Retinal pigment epithelial cell (primary cell): ENCODE data around the gene NTF4.
A peak's percentile ranks its signal among the peaks of the same experiment; 100 is the strongest.
"Not testable (repeated sequence)": the region's sequence is repeated elsewhere in the genome, so short reads cannot be mapped to it uniquely, and the experiment has no call there.

Experiments used
- DNase-seq: peaks from one replicate; pipeline ENCODE4 v3.0.0-alpha.2; 2010; ENCODE audit warnings: low read depth
- H3K4me3 ChIP-seq: 2 replicates; pipeline ENCODE4 v1.5.1; 2011; ENCODE audit warnings: mild to moderate bottlenecking, low read length, control low read depth, moderate library complexity
- TF ChIP-seq, protein P1 (sequence below): conservative IDR thresholded peaks from 2 replicates; pipeline ENCODE4 v1.5.1; 2011; ENCODE audit warnings: low read depth, low read length, control low read depth, inconsistent platforms

Gene NTF4

DNA sequence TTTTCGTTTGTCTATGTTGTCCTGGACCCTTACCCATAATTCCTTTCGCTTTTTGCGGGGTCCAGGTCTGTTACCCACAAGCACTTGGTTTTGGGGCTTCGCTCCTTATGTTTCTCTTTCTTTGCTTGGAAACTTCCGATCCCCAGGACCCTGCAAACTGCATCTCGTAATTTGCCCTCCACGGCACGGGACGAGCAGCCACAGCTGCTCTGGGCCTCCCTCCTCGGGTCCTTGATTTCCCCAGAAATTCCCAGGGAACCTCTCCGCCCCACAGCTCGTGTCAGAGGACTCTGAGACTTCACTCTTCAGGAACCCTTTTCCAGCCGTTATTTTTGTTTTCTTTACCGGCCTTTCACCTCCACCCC, 21.2 kb upstream of the NTF4 start:
- peak overlapping the region; percentile 92 for H3K4me3 ChIP-seq
- DNase-seq, result no peak
- TF ChIP-seq, protein P1, sequence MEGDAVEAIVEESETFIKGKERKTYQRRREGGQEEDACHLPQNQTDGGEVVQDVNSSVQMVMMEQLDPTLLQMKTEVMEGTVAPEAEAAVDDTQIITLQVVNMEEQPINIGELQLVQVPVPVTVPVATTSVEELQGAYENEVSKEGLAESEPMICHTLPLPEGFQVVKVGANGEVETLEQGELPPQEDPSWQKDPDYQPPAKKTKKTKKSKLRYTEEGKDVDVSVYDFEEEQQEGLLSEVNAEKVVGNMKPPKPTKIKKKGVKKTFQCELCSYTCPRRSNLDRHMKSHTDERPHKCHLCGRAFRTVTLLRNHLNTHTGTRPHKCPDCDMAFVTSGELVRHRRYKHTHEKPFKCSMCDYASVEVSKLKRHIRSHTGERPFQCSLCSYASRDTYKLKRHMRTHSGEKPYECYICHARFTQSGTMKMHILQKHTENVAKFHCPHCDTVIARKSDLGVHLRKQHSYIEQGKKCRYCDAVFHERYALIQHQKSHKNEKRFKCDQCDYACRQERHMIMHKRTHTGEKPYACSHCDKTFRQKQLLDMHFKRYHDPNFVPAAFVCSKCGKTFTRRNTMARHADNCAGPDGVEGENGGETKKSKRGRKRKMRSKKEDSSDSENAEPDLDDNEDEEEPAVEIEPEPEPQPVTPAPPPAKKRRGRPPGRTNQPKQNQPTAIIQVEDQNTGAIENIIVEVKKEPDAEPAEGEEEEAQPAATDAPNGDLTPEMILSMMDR, result no peak

DNA sequence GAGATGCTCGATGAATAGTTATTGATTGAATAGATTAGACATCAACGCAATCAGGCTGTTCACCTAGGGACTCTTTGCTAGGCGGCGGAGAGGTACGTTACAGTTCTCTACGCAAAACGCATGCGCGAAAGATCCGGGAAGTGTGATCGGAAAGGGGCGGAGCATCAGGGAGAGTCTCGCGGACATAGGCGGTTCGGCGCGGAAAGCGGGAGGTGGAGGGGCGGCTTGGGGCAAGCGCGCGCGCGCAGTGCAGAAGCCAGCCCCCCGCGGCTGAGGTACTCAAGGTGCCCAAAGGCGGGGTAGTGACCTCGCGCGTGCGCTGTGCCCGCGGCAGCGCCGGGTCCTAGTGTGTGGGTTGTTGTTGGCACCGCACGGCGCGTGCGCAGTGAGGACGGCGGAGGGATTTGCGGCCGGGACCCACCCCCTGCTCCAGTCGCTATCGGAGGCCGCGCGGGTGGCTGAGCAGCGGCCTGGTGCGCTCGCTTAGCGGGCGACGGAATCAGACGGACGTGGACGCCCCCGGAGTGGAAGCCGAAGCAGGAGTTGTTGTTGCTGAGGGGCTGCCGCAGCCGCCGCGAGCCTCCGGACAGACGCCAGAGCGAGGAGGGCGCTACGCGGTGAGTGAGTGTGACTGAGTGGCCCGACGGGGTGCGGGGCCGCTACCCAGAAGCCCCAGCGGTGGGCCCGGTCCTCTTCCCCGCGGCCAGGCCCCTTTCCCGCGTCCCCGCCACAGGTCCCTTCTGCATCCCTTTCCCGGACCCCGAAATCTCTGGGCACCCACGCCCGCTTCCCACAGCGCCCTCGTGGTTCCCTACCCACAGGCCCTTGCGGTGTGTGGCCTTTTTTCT, 20.6 kb upstream of the NTF4 start, which contains the start of gene SNRNP70:
Gene SNRNP70 (plus strand): TSS at position 432 of the 848 bp plus-strand sequence. CDS start 964 bp downstream, outside the sequence.
- H3K4me3 ChIP-seq, result peak within 1 kb of the TSS; percentile 92
- TF ChIP-seq, protein P1, result no peak
- DNase-seq, result peak; percentile 98

DNA sequence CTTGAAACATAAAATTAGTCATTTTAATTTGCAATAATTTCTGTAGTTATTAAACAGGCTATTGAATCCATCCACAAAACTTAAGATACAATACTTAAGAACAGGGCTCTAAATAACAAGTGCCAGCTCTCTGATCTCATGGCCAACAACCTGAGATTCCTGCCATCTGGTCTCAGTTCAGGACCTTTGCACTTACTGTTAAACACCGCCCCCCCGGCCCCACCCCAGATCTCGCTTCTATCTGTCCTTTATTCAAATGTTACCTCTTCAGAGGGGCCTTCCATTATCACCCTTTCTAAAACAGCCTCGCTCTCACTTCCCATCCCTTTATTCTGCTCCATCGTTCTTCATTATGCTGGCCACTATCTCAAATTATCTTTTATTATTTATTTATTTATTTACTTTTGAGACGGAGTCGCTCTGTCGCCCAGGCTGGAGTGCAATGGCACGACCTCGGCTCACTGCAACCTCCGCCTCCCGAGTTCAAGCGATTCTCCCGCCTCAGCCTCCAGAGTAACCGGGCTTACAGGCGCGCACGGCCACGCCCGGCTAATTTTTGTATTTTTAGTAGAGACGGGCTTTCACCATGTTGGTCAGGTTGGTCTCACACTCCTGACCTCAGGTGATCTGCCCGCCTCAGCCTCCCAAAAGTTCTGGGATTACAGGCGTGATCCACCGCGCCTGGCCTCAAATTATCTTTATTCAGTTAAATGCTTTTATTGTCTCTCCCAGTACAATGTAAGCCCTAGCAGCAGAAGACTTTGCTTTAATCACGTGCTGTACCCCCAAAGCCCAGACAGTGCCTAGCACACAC, 19.8 kb upstream of the NTF4 start:
- DNase-seq, result no peak
- TF ChIP-seq, protein P1, result no peak

DNA sequence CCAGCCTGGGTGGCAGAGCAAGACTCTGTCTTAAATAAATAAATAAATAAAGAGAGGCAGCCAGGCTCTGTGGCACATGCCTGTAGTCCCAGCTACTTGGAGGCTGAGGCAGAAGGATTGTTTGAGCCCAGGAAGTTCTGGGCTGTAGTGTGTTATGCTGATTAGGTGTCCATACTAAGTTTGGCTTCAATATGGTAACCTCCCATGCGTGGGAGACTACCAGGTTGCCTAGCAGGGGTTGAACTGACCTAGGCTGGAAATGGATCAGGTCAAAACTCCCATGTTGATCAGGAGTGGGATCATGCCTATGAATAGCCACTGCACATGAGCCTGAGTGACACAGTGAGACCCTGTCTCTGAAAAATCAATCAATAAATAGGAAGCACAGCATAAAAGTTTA, 16.7 kb upstream of the NTF4 start:
- no peak for DNase-seq
- TF ChIP-seq, protein P1, result no peak
- H3K4me3 ChIP-seq, result no peak overlapping the region

More for the DNA sequence above, 19.8 kb upstream of the NTF4 start:
- peak overlapping the region; percentile 46 for H3K4me3 ChIP-seq

DNA sequence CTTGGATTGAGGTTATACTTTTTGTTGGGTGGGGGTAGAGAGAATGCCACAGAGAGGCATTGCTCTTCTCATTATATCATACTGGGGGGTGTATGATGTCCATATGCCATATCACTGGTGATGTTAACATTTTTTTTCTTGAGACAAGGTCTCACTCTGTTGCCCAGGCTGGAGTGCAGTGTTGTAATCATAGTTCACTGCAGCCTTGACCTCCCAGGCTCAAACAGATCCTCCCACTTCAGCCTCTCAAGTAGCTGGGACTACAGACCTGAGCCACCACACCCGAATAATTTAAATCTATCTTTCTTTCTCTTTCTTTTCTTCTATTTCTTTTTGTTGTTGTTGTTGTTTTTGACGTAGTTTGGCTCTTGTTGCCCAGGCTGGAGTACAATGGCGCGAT, 15.8 kb upstream of the NTF4 start:
- no peak for DNase-seq
- TF ChIP-seq, protein P1, result no peak
- no peak overlapping the region for H3K4me3 ChIP-seq

DNA sequence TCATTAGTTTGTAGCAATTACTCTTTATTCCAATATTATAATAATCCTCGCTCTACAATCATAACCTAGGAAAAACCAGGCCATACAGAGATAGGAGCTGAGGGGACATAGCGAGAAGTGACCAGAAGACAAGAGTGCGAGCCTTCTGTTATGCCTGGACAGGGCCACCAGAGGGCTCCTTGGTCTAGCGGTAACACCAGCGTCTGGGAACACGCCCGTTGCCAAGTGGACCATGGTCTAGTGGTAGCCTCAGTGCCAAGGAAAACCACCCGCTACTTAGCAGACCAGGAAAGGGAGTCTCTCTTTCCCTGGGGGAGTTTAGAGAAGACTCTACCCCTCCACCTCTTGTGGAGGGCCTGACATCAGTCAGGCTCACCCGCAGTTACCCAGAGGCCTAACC, 10.3 kb upstream of the NTF4 start:
- not testable (repeated sequence) for H3K4me3 ChIP-seq, DNase-seq
- TF ChIP-seq, protein P1, result peak; percentile 66
